Sciatic nerve (tissue), 1 donor: Measurements from ENCODE around the gene KDF1. TPM values are rescaled to one million over a fixed set of nuclear protein-coding genes. Genes with fewer than 3 reads are reported as not detected.

ENCODE experiments used
- total RNA-seq: library from RNA; stranded (reverse); fragmentation: NEBNext Ultra II Directional; extraction: Animal tissue kit (Norgen Biotek cat#: 25700); gene quantifications from one replicate; pipeline ENCODE4 v1.2.1, GENCODE V29; 2021
- donor health status: DM: no; HTN: no; CAD: no.

Gene KDF1
- total RNA-seq, 1 donor from 2014 or later: not detected

Other genes with a start within 250 kb of the KDF1 start
- 10.6 TPM for gene PIGV, start 172.5 kb downstream of the KDF1 start, total RNA-seq
- gene ZDHHC18, start 133.8 kb downstream of the KDF1 start, total RNA-seq: 21.2 TPM
- 0.53 TPM for gene SFN, start 97.3 kb downstream of the KDF1 start, total RNA-seq
- 22.7 TPM for gene GPN2, start 70.2 kb downstream of the KDF1 start, total RNA-seq
- 12.3 TPM for gene GPATCH3, start 60.0 kb downstream of the KDF1 start, total RNA-seq
- gene NR0B2, start 46.5 kb downstream of the KDF1 start, total RNA-seq: not detected
- gene NUDC, start 38.7 kb downstream of the KDF1 start, total RNA-seq: 58.4 TPM
- gene TRNP1, start 33.2 kb upstream of the KDF1 start, total RNA-seq: 22.7 TPM
- gene TENT5B, start 52.4 kb upstream of the KDF1 start, total RNA-seq: 2.3 TPM
- gene SLC9A1, start 194.7 kb upstream of the KDF1 start, total RNA-seq: 17.3 TPM